ENCODE data around the gene ATP10A. TPM values are rescaled to one million over a fixed set of nuclear protein-coding genes. Genes with fewer than 3 reads are reported as not detected.

ATP10A gene
- total RNA-seq, 4 donors from 2014 or later, result 14.1 to 44.3 (median 23.1) TPM

DNA sequence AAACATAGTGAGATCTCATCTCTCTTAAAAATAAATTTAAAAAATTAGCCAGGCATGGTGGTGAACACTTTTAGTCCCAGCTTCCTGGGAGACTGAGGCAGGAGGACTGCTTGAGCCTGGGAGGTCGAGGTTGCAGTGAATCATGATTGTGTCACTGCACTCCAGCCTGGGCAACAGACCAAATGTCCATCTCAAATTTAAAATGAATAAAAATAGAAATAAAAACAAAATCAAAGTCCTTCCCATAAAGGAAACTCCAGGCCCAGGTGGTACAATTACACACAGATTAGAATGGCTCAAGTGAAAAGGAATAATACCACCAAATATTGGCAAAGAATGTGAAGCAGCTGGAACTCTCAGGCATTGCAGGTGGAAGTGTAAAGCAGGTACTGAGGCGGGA lies 19.3 kb upstream of the ATP10A start:
- no peak for TF ChIP-seq CTCF (IDR thresholded peaks at IDR 0.05; ENCODE audit: low read depth)

- no peak for TF ChIP-seq CTCF (IDR thresholded peaks at IDR 0.05; ENCODE audit: low read depth)
These were observed 17.3 kb upstream of the ATP10A start for GRCh38 chr15:25880411-25880810.

DNA sequence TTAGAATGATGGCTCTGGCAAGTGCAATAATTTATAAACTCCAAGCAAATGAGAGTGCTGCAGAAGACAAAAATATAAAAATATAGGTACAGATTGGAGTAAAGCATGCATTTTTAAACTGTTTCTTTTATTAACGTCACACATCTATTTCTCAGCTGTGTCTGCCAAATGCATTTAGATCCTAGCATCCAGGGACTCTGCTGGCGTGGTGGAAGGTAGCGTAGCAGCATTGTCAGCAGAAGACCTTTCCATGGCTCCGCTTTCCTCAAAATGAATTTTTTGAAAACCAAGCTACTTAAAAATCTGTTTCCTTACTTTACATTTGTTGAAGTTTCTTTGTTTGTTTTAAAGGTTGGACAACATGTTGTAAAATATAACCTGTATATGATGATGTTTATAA lies 16.3 kb upstream of the ATP10A start:
- TF ChIP-seq CTCF (IDR thresholded peaks at IDR 0.05; ENCODE audit: low read depth), result no peak

DNA sequence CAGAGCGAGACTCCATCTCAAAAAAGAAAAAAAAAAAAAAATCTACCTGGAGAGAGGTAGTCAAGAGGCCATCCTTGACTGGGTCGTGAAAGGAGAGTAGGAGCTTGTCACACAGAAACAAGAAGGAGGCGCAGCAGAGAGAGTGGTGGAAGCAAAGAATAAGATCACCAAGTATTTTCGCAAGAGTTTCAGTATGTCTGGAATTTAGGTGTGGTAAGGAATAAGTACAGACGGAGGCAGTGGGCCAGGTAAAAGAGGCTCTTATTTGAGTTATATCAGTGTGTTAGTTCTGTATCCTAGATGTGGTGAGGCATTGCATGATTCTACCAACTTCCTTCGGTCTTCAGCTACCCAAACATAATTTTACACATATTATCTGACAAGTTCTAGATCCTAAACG lies 14.6 kb upstream of the ATP10A start:
- TF ChIP-seq CTCF (IDR thresholded peaks at IDR 0.05; ENCODE audit: low read depth), result no peak

DNA sequence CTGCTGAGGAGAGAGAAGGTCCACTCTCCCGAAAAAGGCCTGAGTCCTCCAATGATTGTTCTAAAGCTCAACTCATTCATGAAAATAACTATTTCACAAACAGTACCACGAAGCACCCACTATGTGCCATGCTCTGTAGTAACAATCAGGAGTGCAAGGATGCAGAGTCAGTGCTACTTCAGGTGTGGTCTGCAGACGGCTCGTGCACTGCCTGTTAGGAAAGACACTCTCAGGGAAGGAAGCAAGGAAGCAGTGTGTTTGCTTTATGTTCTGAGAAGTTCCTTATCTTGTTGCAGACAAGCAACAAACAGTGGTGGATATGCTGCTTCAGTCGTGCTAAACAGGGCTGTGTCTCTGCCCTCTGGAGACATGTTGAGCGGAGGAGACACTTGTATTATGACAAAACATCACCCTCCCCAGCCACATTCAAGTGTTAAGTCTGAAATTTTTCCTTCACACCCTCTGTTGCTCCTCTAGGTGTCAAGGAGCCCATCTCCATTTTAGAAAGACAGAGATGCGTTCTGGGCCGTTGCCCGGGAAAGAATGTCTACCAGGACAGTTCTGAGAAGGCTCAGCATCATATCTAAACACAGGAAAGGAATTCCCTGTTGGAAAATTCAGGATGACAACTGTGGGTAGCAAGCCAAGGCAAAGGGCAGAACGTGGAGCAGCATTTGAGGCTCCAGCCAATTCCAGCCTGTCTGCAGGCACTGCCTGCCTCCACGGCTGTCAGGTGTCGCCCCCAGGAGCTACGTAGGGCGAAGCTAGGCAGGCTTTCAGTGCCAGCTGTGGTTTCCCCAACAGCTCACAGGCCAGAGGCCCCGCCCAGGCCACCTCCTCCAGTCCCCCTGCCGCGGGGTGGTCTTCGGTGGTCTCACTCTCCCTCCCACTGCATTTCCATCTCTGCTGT lies 13.4 kb upstream of the ATP10A start:
- TF ChIP-seq CTCF (IDR thresholded peaks at IDR 0.05; ENCODE audit: low read depth), result no peak

DNA sequence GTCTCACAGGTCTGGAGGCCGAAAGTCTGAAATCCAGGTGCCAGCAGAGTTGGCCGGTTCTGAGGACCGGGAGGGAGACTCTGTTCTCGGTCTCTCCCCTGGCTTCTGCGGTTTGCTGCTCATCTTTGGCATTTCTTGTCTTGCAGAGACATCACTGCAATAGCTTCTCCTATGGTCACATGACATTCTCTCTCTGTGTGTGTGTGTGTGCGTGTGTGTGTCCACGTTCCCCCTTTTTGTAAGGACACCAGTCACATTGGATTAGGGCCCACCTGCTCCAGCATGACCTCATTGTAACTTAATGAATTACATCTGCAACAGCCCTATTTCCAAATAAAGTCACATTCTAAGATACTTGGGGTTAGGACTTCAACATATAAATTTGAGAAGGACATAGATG lies 12.4 kb upstream of the ATP10A start:
- no peak for TF ChIP-seq CTCF (IDR thresholded peaks at IDR 0.05; ENCODE audit: low read depth)

GRCh38 chr15:25874379-25874778 lies 11.3 kb upstream of the ATP10A start:
- no peak for TF ChIP-seq CTCF (IDR thresholded peaks at IDR 0.05; ENCODE audit: low read depth)
